ENCODE results near the gene ZBTB42. TPM values are rescaled to one million over a fixed set of nuclear protein-coding genes. Genes with fewer than 3 reads are reported as not detected.

Gene ZBTB42
- total RNA-seq, 1 experiment from 2014 or later: 11.8 TPM

DNA sequence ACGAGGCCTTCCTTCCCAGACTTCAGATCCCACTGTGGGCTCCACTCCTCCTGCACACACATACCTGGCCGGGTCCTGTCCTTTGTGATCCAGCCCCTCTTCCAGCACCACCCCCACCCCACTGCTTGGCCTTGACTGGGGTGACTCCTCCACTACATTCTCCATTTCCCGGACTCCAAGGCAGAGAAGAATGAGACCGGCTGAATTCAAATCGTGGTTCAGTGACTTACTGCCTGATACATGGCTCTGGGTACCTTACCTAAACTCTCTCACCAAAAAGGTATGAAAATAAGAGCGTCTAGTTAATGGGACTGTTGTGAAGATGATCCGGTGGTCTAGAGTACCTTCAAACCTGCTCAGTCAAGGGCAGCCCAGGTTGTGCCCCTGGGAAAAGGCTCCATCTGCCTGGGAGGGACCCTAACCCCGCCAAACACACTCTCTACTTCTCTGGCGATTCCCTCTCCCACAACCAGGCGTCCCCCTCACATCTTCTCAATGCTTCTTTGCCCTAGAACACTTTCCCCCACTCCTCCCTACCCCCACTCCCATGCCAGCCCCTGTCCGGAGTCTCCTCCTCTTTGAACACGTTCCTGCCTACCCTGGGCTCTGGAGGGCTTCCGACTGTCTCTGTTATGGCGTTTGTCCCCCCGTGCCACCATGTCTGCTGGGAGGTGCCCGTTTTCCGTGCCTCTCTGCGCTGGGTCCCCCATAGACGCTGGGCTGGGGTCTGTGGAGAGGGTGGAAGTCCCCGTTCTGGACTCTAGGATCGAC is 1.5 kb upstream of the ZBTB42 start:
- intact Hi-C loops (cut with micrococcal nuclease; ENCODE audit: unreplicated experiment): no loop called here
- Mint-ChIP-seq H3K27me3 (ENCODE audit: unreplicated experiment) (no peaks in the 10 kb centered on the region), H3K27ac (ENCODE audit: unreplicated experiment) (no peak overlapping the region), H3K4me3 (ENCODE audit: low read depth, unreplicated experiment) (peak overlapping the region; percentile 49), H3K9me3 (ENCODE audit: low read depth, unreplicated experiment) (no peaks in the 10 kb centered on the region), H3K4me1 (ENCODE audit: low read depth, unreplicated experiment) (peaks cover 18% of the 10 kb centered on the region), H3K36me3 (ENCODE audit: insufficient read depth, unreplicated experiment) (peaks cover 26% of the 10 kb centered on the region)
- no TSS peak for BruUV-seq (replicated peaks)
- DNase-seq: no peak
- TF ChIP-seq, protein P1, sequence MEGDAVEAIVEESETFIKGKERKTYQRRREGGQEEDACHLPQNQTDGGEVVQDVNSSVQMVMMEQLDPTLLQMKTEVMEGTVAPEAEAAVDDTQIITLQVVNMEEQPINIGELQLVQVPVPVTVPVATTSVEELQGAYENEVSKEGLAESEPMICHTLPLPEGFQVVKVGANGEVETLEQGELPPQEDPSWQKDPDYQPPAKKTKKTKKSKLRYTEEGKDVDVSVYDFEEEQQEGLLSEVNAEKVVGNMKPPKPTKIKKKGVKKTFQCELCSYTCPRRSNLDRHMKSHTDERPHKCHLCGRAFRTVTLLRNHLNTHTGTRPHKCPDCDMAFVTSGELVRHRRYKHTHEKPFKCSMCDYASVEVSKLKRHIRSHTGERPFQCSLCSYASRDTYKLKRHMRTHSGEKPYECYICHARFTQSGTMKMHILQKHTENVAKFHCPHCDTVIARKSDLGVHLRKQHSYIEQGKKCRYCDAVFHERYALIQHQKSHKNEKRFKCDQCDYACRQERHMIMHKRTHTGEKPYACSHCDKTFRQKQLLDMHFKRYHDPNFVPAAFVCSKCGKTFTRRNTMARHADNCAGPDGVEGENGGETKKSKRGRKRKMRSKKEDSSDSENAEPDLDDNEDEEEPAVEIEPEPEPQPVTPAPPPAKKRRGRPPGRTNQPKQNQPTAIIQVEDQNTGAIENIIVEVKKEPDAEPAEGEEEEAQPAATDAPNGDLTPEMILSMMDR (IDR thresholded peaks at IDR 0.05; ENCODE audit: unreplicated experiment): no peak
- CTCF ChIA-PET: no interaction called here

DNA sequence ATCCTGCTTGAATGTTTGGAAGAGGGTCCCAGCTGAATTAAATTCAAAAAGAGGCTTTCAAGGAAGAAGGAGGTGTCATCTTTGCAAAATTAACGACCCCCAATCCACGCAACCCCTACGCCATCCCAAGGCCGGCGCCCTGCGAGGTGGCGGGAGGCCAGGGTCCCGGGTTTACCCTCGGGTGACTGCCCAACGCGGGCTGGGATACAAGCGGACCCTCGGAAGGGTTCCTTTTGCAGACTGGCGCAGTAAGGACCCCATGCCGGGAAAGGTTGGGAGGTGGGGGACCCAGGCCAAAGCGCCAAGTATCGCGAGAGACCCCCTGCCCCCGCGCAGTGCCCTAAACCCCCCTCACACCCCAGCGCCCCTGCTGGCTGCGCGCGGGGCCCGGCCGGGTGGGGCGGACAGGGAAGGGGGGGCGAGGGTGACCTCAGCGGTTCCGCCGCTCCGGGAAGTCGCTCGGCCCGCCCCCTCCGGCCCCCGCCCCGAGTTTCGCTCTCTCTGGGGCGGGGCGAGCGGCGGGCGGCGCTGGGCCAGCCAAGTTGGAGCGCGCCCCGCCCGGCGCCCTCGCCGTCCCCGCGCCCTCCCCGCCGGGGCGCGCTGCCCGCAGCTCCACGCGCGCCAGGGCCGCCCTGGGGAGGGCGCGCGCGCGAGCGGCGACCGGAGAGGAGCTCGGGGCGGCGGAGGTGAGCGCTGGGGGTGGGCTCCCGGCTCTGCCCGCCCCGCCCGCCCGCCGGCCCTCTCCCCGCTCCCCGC is 708 bp upstream of the ZBTB42 start:
- TSS peak; percentile 45 for BruUV-seq (replicated peaks)
- CTCF ChIA-PET: no interaction called here
- peaks cover 22% of the 10 kb centered on the region for H3K36me3 Mint-ChIP-seq (ENCODE audit: insufficient read depth, unreplicated experiment)
- peak; percentile 78 for DNase-seq
- H3K27ac Mint-ChIP-seq (ENCODE audit: unreplicated experiment): no peak overlapping the region
- no peaks in the 10 kb centered on the region for H3K27me3 Mint-ChIP-seq (ENCODE audit: unreplicated experiment)
- H3K4me3 Mint-ChIP-seq (ENCODE audit: low read depth, unreplicated experiment): peak overlapping the region; percentile 87
- H3K9me3 Mint-ChIP-seq (ENCODE audit: low read depth, unreplicated experiment): no peaks in the 10 kb centered on the region
- TF ChIP-seq, protein P1 (IDR thresholded peaks at IDR 0.05; ENCODE audit: unreplicated experiment): no peak
- peaks cover 17% of the 10 kb centered on the region for H3K4me1 Mint-ChIP-seq (ENCODE audit: low read depth, unreplicated experiment)
- intact Hi-C loops (cut with micrococcal nuclease; ENCODE audit: unreplicated experiment): no loop called here

DNA sequence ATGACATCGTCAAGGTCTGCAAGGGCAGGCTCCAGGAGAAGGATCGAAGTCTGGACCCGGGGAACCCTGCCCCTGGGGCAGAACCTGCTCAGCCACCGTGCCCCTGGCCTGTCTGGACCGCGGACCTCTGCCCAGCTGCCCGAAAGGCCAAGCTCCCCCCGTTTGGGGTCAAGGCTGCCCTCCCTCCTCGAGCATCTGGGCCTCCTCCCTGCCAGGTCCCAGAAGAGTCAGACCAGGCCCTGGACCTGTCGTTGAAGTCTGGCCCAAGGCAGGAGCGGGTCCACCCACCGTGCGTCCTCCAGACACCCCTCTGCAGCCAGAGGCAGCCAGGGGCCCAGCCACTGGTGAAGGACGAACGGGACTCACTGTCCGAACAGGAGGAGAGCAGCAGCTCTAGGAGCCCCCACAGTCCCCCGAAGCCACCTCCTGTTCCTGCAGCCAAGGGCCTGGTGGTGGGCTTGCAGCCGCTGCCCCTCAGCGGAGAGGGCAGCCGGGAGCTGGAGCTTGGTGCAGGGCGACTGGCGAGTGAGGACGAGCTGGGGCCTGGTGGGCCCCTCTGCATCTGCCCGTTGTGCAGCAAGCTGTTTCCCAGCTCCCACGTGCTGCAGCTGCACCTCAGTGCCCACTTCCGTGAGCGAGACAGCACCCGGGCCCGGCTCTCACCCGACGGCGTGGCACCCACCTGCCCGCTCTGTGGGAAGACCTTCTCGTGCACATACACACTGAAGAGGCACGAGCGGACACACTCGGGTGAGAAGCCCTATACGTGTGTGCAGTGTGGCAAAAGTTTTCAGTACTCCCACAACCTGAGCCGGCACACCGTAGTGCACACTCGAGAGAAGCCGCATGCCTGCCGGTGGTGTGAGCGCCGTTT is 856 bp downstream of the ZBTB42 start:
- BruUV-seq (replicated peaks): TSS peak; percentile 34
- Mint-ChIP-seq H3K4me3 (ENCODE audit: low read depth, unreplicated experiment) (peak overlapping the region; percentile 87), H3K36me3 (ENCODE audit: insufficient read depth, unreplicated experiment) (peaks cover 16% of the 10 kb centered on the region), H3K27ac (ENCODE audit: unreplicated experiment) (peak overlapping the region; percentile 75), H3K9me3 (ENCODE audit: low read depth, unreplicated experiment) (no peaks in the 10 kb centered on the region), H3K27me3 (ENCODE audit: unreplicated experiment) (no peaks in the 10 kb centered on the region), H3K4me1 (ENCODE audit: low read depth, unreplicated experiment) (peaks cover 17% of the 10 kb centered on the region)
- intact Hi-C loops (cut with micrococcal nuclease; ENCODE audit: unreplicated experiment): no loop called here
- DNase-seq: no peak
- CTCF ChIA-PET: interaction anchor here (1.0 kb wide), 1 partner anchor 24 kb away, joined by 3 read pairs; no protein-coding TSS in a partner anchor
- TF ChIP-seq, protein P1 (IDR thresholded peaks at IDR 0.05; ENCODE audit: unreplicated experiment): no peak

Measured in Calu3 (cell line).